Astrocyte (in vitro differentiated cells and primary cell): Measurements from ENCODE around the gene DNAAF1.

Experiments used
- CTCF ChIP-seq: IDR thresholded peaks from 2 replicates; pipeline ENCODE4 v1.5.1; 2011; ENCODE audit warnings: low read depth, mild to moderate bottlenecking, inconsistent platforms, low read length, moderate library complexity; ENCODE audit not compliant: insufficient read depth
- EZH2 ChIP-seq: IDR thresholded peaks from 2 replicates; pipeline ENCODE4 v1.6.1; 2012; ENCODE audit warnings: mild to moderate bottlenecking, low read length, inconsistent platforms; ENCODE audit not compliant: insufficient read depth

GRCh38 chr16:84196101-84196500 is 51.0 kb downstream of the DNAAF1 start:
- TF ChIP-seq CTCF (no peak), EZH2 (no peak)
